Measurements from ENCODE around the gene IFIT3. TPM values are rescaled to one million over a fixed set of nuclear protein-coding genes. Genes with fewer than 3 reads are reported as not detected.

Gene IFIT3, protein sequence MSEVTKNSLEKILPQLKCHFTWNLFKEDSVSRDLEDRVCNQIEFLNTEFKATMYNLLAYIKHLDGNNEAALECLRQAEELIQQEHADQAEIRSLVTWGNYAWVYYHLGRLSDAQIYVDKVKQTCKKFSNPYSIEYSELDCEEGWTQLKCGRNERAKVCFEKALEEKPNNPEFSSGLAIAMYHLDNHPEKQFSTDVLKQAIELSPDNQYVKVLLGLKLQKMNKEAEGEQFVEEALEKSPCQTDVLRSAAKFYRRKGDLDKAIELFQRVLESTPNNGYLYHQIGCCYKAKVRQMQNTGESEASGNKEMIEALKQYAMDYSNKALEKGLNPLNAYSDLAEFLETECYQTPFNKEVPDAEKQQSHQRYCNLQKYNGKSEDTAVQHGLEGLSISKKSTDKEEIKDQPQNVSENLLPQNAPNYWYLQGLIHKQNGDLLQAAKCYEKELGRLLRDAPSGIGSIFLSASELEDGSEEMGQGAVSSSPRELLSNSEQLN
- total RNA-seq: 10 to 100 TPM; 19.1 to 44.5 (median 24.7) TPM
- polyA plus RNA-seq: 10 to 100 TPM in 2 of 3 donors, 1 to 10 TPM in 1; 7.7 to 29.9 (median 10.4) TPM
- long read RNA-seq, donor 1, transcript IFIT3-202 (2 exons, 2,496 nt): major isoform, 9 of 18 reads
- long read RNA-seq, donor 1, transcript IFIT3-201 (2 exons, 2,455 nt): major isoform, 9 of 18 reads
- long read RNA-seq, donor 1, partial matches to known transcripts: 0 of 18 reads
- long read RNA-seq, donor 1, other reads (novel, unspliced or antisense): 0 of 18 reads
- long read RNA-seq, donor 2, partial matches to known transcripts: 0 of 4 reads
- long read RNA-seq, donor 2, other reads (novel, unspliced or antisense): 0 of 4 reads

GRCh38 chr10:89327803-89328441, at the start of gene IFIT3:
TSS of gene IFIT3 (plus strand) at chr10:89327997. CDS start at chr10:89328074, 77 bp downstream.
- TF ChIP-seq CTCF (IDR thresholded peaks at IDR 0.05 in 8 of 11, conservative IDR thresholded peaks at IDR 0.05 in 3 of 11) (no peak), POLR2AphosphoS5 (IDR thresholded peaks at IDR 0.05) (peak in 1 of 3 donors; percentile 78), POLR2A (IDR thresholded peaks at IDR 0.05) (peak in 1 of 3 donors; percentile 6)
- Histone ChIP-seq H3K4me3 (peak within 1 kb of the TSS; percentile 24 to 64 (median 48)), H3K4me1 (peaks cover 2 to 64% (median 50%) of the 10 kb centered on the region in 6 donors), H3K9me3 (no peaks in the 10 kb centered on the region), H3K27me3 (replicated peaks in 1 of 7) (no peaks in the 10 kb centered on the region), H3K36me3 (no peaks in the 10 kb centered on the region), H3K27ac (peak within 1 kb of the TSS; percentile 38 to 95 (median 90))
- DNase-seq: no peak
- intact Hi-C loops (cut with DNase I; ENCODE audit: low total_unique reads): no loop called here
- WGBS, 5 donors: 1 to 3% (median 1%) methylated on average over 7 of the region's 7 CpGs

- Histone ChIP-seq H3K4me3 (no peak overlapping the region), H3K4me1 (peaks cover 1 to 18% (median 8%) of the 10 kb centered on the region in 6 donors), H3K9me3 (no peaks in the 10 kb centered on the region), H3K27ac (peak overlapping the region in 6 of 8 donors; percentile 44 to 69 (median 54)), H3K27me3 (replicated peaks in 1 of 7) (no peaks in the 10 kb centered on the region), H3K36me3 (no peaks in the 10 kb centered on the region)
- TF ChIP-seq POLR2A (IDR thresholded peaks at IDR 0.05) (no peak), POLR2AphosphoS5 (IDR thresholded peaks at IDR 0.05) (no peak), CTCF (IDR thresholded peaks at IDR 0.05 in 8 of 11, conservative IDR thresholded peaks at IDR 0.05 in 3 of 11) (no peak)
- intact Hi-C loops (cut with DNase I; ENCODE audit: low total_unique reads): no loop called here
- 77 to 89% (median 83%) methylated on average over 1 of the region's 1 CpG for whole genome bisulfite sequencing, 5 donors
- DNase-seq: no peak
These were observed 49.7 kb upstream of the IFIT3 start for GRCh38 chr10:89278034-89278535.

DNA sequence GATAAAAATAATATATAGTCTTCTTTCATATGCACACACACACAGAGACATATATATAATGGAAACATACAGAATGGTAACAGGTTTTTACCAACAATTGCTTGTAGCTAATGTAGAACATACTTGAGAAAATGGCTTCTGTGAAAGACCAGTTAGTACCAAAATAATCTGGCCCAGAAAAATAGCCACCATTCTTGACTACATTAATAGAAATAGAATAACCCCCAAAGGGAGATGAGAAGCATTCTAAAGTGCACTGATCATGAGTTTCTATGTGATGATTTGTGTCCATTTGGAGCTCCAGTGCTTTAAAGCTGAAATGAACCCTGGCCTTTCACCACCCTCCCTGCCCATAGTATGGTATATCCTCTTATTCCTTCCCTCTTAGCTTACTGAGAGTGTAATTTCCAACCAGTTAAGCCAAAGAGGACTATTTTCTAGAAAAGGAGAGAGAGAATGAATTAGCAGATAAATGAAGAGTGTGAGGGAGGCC, 48.9 kb upstream of the IFIT3 start:
- H3K36me3 ChIP-seq: no peaks in the 10 kb centered on the region
- H3K27ac ChIP-seq: peak overlapping the region in 7 of 8 donors; percentile 10 to 53 (median 20)
- intact Hi-C loops (cut with DNase I; ENCODE audit: low total_unique reads): no loop called here
- no peak for DNase-seq
- TF ChIP-seq POLR2A (IDR thresholded peaks at IDR 0.05): no peak
- TF ChIP-seq CTCF (IDR thresholded peaks at IDR 0.05 in 8 of 11, conservative IDR thresholded peaks at IDR 0.05 in 3 of 11): no peak
- TF ChIP-seq POLR2AphosphoS5 (IDR thresholded peaks at IDR 0.05): no peak
- no peak overlapping the region for H3K4me3 ChIP-seq
- H3K9me3 ChIP-seq: no peaks in the 10 kb centered on the region
- H3K4me1 ChIP-seq: peaks cover 4 to 24% (median 10%) of the 10 kb centered on the region in 6 donors
- H3K27me3 ChIP-seq (replicated peaks in 1 of 7): no peaks in the 10 kb centered on the region
